A549 (cell line): ENCODE results near the gene PAK1. TPM values are rescaled to one million over a fixed set of nuclear protein-coding genes. Genes with fewer than 3 reads are reported as not detected.

ENCODE experiments used
- ATAC-seq, 2 experiments: fragments of 200-7000 bp in 1 of 2; fragments of >200 bp in 1 of 2; cut with Nextera tagmentation in 1 of 2; cut with Tn5 transposase in 1 of 2; 3 replicates each; pipeline versions ENCODE4 v1.8.0 to v1.9.1; 2018 to 2020; ENCODE audit warnings: mild to moderate bottlenecking in 1 of 2, moderate library complexity in 1 of 2
- CTCF ChIA-PET: fragments of 300-600 bp; sonication (Branson Sonifier 250); formaldehyde crosslinking; extraction: SDS; loops from one replicate; lab custom pipeline; 2021; ENCODE audit warnings: antibody characterized with exemption, inconsistent platforms; lab: Yijun Ruan, JAX
- POLR2A ChIA-PET: fragments of 350-600 bp; formaldehyde crosslinking; extraction: SDS; loops from one replicate; lab custom pipeline; 2021; ENCODE audit warnings: antibody characterized with exemption, inconsistent platforms; lab: Yijun Ruan, JAX
- DNase-seq, 2 experiments: peaks; one replicate each; pipeline versions ENCODE4 v3.0.0 to v3.0.0-alpha.2; 2011 to 2016; ENCODE audit warnings: low read depth in 1 of 2, low spot score in 1 of 2
- FAIRE-seq: peaks from 2 replicates; lab custom pipeline; 2011; peaks lifted over from hg19 to GRCh38; lab: Jason Lieb, UNC
- H3K27ac ChIP-seq, 2 experiments: fragments of >200 bp; sonication (Bioruptor Twin); formaldehyde crosslinking; 3 replicates each; pipeline ENCODE4 v1.5.1; 2016 to 2017
- H3K4me1 ChIP-seq: fragments of >200 bp; sonication (Bioruptor Twin); formaldehyde crosslinking; 3 replicates; pipeline ENCODE4 v1.6.1; 2016
- H3K4me2 ChIP-seq: fragments of >200 bp; sonication (Bioruptor Twin); formaldehyde crosslinking; 3 replicates; pipeline ENCODE4 v1.6.1; 2016
- H3K4me3 ChIP-seq: fragments of >200 bp; sonication (Bioruptor Twin); formaldehyde crosslinking; 3 replicates; pipeline ENCODE4 v1.5.1; 2016
- H3K9me3 ChIP-seq: fragments of >200 bp; sonication (Bioruptor Twin); formaldehyde crosslinking; 3 replicates; pipeline ENCODE4 v1.6.1; 2016
- ELK1 ChIP-seq: fragments of 150-350 bp; IDR thresholded peaks from 2 replicates; pipeline ENCODE4 v1.6.1; 2014; ENCODE audit warnings: low read depth, mild to moderate bottlenecking, low read length
- HOXB5 ChIP-seq: fragments of 250-450 bp; sonication (Bioruptor Pico); IDR thresholded peaks from 2 replicates; pipeline ENCODE4 v1.5.0; 2020; ENCODE audit warnings: mild to moderate bottlenecking, moderate library complexity
- KDM5A ChIP-seq: fragments of 200-600 bp; sonication (generic); IDR thresholded peaks from 2 replicates; pipeline ENCODE4 v1.6.1; 2016; ENCODE audit warnings: antibody characterized with exemption, mild to moderate bottlenecking
- NR3C1 ChIP-seq: fragments of >200 bp; sonication (Bioruptor Twin); formaldehyde crosslinking; IDR thresholded peaks from 3 replicates; pipeline ENCODE4 v1.6.1; 2017
- PHF8 ChIP-seq: fragments of 200-600 bp; sonication (generic); IDR thresholded peaks from 2 replicates; pipeline ENCODE4 v1.6.1; 2016; ENCODE audit warnings: low read depth, mild to moderate bottlenecking, antibody characterized with exemption, moderate library complexity, borderline replicate concordance
- POLR2A ChIP-seq: IDR thresholded peaks from 2 replicates; pipeline ENCODE4 v1.6.1; 2012; ENCODE audit warnings: mild to moderate bottlenecking, low read length
- POLR2AphosphoS2 ChIP-seq: conservative IDR thresholded peaks from 2 replicates; pipeline ENCODE4 v1.6.1; 2012; ENCODE audit warnings: low read length, improper control_type of control experiment, inconsistent platforms
- RAD21 ChIP-seq, 2 experiments: fragments of >200 bp in 1 of 2; sonication (Bioruptor Twin) in 1 of 2; formaldehyde crosslinking in 1 of 2; IDR thresholded peaks in 1 of 2; conservative IDR thresholded peaks in 1 of 2; 2 replicates in 1 of 2; 3 replicates in 1 of 2; pipeline ENCODE4 v1.6.1; 2012 to 2018; ENCODE audit warnings: inconsistent platforms in 1 of 2
- RNF2 ChIP-seq: fragments of 200-600 bp; sonication (generic); IDR thresholded peaks from 2 replicates; pipeline ENCODE4 v1.6.1; 2016; ENCODE audit warnings: low read depth, mild to moderate bottlenecking, antibody characterized with exemption, moderate library complexity, borderline replicate concordance
- TP53 ChIP-seq: fragments of 250-450 bp; sonication (Bioruptor Pico); IDR thresholded peaks from 2 replicates; pipeline ENCODE4 v1.5.0; 2021; ENCODE audit warnings: mild to moderate bottlenecking, moderate library complexity
- USF2 ChIP-seq: fragments of 450-650 bp; IDR thresholded peaks from 2 replicates; pipeline ENCODE4 v1.6.1; 2014; ENCODE audit warnings: antibody characterized with exemption
- ZNF302 ChIP-seq: fragments of 250-450 bp; sonication (Bioruptor Pico); IDR thresholded peaks from 2 replicates; pipeline ENCODE4 v1.9.0; 2021; ENCODE audit warnings: inconsistent platforms, mild to moderate bottlenecking, moderate library complexity
- ZSCAN20 ChIP-seq: fragments of 250-450 bp; sonication (Bioruptor Pico); IDR thresholded peaks from 2 replicates; pipeline ENCODE4 v1.8.0; 2022; ENCODE audit warnings: mild to moderate bottlenecking, moderate library complexity
- WGBS: methylation state at CpG from one replicate; pipeline ENCODE4 v1.1.6; 2017; ENCODE audit errors: missing lambda C conversion rate; 5-methylcytosine and 5-hydroxymethylcytosine counted together
- polyA plus RNA-seq, 4 experiments: library from polyadenylated mRNA; depleted of rRNA in 3 of 4; stranded (reverse); fragments of >200 nt; fragmentation: RNase III in 1 of 4; extraction: RNeasy Plus Mini Kit Qiagen cat#74134 plus additional on column Dnase treatment in 1 of 4; gene quantifications; 2 replicates in 3 of 4; 3 replicates in 1 of 4; pipeline ENCODE4 v1.2.3, GENCODE V29; 2011 to 2017
- TF ChIP-seq, protein P1 (sequence below): fragments of >200 bp; sonication (Bioruptor Twin); formaldehyde crosslinking; IDR thresholded peaks from 3 replicates; pipeline ENCODE4 v1.6.1; 2016
- TF ChIP-seq, protein P2 (sequence below): IDR thresholded peaks from 2 replicates; pipeline ENCODE4 v1.6.1; 2012; ENCODE audit warnings: low read depth, borderline replicate concordance
- TF ChIP-seq, protein P3 (sequence below): IDR thresholded peaks from 2 replicates; pipeline ENCODE4 v1.6.1; 2012

The PAK1 gene
- polyA plus RNA-seq, 2 of the 4 experiments (the other 2 are of a cell fraction): 20.6 to 60.7 TPM

DNA sequence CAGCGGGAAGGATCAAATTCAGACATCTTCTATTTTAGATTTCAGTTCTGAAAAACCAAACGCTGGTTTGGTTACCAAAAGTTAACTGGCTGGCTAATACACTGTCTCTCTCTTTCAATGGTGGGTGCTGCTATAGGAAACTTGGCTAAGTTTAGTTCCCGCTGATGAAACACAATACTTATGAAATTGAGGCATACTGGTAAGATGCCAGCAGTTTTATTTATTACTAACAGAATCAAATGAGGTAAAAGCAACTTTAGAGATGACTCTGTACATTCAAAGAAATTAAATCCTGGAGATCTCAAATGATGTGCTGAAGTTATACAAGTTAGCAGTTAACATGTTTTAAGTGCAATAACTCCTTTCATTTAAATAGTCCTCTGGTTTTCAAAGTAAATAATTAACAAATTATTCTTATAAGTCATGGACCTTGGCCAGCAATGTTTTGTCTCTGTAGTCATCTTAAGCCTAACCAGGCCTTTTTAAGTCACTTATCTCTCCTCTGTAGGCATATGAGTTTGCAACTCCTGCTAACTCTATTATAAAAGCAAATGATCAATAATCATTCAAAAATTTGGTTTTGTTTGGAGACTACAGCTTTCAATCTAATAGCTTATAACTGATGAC, 54.8 kb downstream of the PAK1 start:
- CTCF ChIA-PET: interaction anchor here (1.2 kb wide), 1 partner anchor 224 kb away, joined by 3 read pairs; no protein-coding TSS in a partner anchor
- FAIRE-seq: no peak

GRCh38 chr11:77418155-77418970, 55.5 kb downstream of the PAK1 start:
- ChIA-PET CTCF (interaction anchor here (1.2 kb wide), 1 partner anchor 223 kb away, joined by 3 read pairs; no protein-coding TSS in a partner anchor), POLR2A (no interaction called here)
- FAIRE-seq (no peak), DNase-seq (no peak), ATAC-seq (no peak)
- 84% methylated on average over 3 of the region's 3 CpGs for WGBS
- no peak overlapping the region for H3K27ac ChIP-seq
- TF ChIP-seq ELK1: no peak
- no peak for TF ChIP-seq USF2
- no peak overlapping the region for H3K4me2 ChIP-seq
- peaks cover 6% of the 10 kb centered on the region; the same call in 1 of the 3 replicates for H3K4me1 ChIP-seq
- H3K4me3 ChIP-seq: no peak overlapping the region
- no peaks in the 10 kb centered on the region for H3K9me3 ChIP-seq

More for the DNA sequence above, 54.8 kb downstream of the PAK1 start:
- WGBS: 85% methylated on average over 3 of the region's 3 CpGs
- no peak overlapping the region for H3K4me3 ChIP-seq
- no peak for ATAC-seq
- peak overlapping the region; percentile 3; the same call in 1 of the 3 replicates for H3K4me2 ChIP-seq
- no peak overlapping the region for H3K27ac ChIP-seq
- H3K9me3 ChIP-seq: no peaks in the 10 kb centered on the region
- POLR2A ChIA-PET: no interaction called here
- H3K4me1 ChIP-seq: peaks cover 6% of the 10 kb centered on the region; the same call in 1 of the 3 replicates
- TF ChIP-seq RNF2 (no peak), NR3C1 (no peak), ZSCAN20 (no peak), HOXB5 (CRISPR knock-in tag) (no peak)
- TF ChIP-seq, all 56 proteins: peak for 0
- DNase-seq: no peak

- no peak overlapping the region for H3K4me2 ChIP-seq
- no peak overlapping the region for H3K27ac ChIP-seq
- no peaks in the 10 kb centered on the region for H3K9me3 ChIP-seq
- H3K4me3 ChIP-seq: no peak overlapping the region
- ATAC-seq (no peak), DNase-seq (no peak), FAIRE-seq (no peak)
- peaks cover 12% of the 10 kb centered on the region for H3K4me1 ChIP-seq
- TF ChIP-seq, protein P1, sequence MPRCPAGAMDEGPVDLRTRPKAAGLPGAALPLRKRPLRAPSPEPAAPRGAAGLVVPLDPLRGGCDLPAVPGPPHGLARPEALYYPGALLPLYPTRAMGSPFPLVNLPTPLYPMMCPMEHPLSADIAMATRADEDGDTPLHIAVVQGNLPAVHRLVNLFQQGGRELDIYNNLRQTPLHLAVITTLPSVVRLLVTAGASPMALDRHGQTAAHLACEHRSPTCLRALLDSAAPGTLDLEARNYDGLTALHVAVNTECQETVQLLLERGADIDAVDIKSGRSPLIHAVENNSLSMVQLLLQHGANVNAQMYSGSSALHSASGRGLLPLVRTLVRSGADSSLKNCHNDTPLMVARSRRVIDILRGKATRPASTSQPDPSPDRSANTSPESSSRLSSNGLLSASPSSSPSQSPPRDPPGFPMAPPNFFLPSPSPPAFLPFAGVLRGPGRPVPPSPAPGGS: no peak
- no peak for TF ChIP-seq ZSCAN20
- no peak for TF ChIP-seq PHF8
- no peak for TF ChIP-seq ZNF302 (CRISPR knock-in tag)
- TF ChIP-seq POLR2AphosphoS2: no peak
- TF ChIP-seq RAD21 (conservative IDR thresholded peaks at IDR 0.05 in 1 of 2, IDR thresholded peaks at IDR 0.05 in 1 of 2): no peak
- TF ChIP-seq, protein P2, sequence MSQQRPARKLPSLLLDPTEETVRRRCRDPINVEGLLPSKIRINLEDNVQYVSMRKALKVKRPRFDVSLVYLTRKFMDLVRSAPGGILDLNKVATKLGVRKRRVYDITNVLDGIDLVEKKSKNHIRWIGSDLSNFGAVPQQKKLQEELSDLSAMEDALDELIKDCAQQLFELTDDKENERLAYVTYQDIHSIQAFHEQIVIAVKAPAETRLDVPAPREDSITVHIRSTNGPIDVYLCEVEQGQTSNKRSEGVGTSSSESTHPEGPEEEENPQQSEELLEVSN: no peak
- TF ChIP-seq TP53: no peak
- TF ChIP-seq, protein P3, sequence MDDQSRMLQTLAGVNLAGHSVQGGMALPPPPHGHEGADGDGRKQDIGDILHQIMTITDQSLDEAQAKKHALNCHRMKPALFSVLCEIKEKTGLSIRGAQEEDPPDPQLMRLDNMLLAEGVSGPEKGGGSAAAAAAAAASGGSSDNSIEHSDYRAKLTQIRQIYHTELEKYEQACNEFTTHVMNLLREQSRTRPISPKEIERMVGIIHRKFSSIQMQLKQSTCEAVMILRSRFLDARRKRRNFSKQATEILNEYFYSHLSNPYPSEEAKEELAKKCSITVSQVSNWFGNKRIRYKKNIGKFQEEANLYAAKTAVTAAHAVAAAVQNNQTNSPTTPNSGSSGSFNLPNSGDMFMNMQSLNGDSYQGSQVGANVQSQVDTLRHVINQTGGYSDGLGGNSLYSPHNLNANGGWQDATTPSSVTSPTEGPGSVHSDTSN: no peak
- no peak for TF ChIP-seq HOXB5 (CRISPR knock-in tag)
- TF ChIP-seq POLR2A: no peak
- TF ChIP-seq KDM5A: no peak
- POLR2A ChIA-PET: no interaction called here
- CTCF ChIA-PET: no interaction called here
- WGBS: 91% methylated on average over 3 of the region's 3 CpGs
Measured at GRCh38 chr11:77416357-77416756, 57.5 kb downstream of the PAK1 start.
